RCC 7860 (cell line): ENCODE data around the gene EGR4.

Experiments used
- DNase-seq: peaks from one replicate; pipeline ENCODE4 v3.0.0-alpha.2; 2015; ENCODE audit warnings: low spot score
- FAIRE-seq: peaks from 2 replicates; lab custom pipeline; 2012; peaks lifted over from hg19 to GRCh38; lab: Jason Lieb, UNC

Gene EGR4

DNA sequence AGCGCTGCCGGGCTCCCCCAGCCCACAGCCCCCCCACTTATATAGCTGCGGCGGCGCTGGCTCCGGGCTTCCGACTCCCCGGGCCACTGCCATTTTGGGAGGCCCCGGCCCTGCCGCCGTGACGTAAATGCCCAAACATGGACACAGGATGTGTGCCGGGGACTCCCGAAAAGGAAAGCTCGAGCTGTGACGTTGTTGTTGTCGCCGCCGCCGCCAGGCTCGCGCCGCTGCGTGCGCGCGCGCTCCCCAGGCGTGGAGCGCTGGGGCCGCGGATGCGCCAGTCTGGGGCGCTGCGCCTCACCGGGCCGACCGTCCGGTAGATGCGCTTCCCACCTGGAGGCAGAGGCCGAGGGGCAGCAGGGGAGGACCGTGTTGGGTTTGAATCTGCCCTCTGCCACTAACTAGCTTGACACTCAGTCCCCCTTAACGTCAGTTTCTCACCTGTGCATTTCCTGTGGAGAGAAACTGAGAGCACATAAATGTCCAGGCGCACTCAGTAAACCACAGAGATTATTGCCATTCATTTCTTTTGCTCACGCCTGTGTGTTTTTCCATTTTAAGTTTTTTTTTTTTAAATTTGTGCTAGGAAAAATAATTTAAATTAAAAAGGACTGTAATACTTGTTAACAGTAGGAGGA lies at the start of gene EGR4:
Gene EGR4, minus strand, starts transcription at position 15 of the 638 bp plus-strand sequence. CDS start 231 bp downstream, outside the sequence.
- FAIRE-seq (no peak), DNase-seq (no peak)

DNA sequence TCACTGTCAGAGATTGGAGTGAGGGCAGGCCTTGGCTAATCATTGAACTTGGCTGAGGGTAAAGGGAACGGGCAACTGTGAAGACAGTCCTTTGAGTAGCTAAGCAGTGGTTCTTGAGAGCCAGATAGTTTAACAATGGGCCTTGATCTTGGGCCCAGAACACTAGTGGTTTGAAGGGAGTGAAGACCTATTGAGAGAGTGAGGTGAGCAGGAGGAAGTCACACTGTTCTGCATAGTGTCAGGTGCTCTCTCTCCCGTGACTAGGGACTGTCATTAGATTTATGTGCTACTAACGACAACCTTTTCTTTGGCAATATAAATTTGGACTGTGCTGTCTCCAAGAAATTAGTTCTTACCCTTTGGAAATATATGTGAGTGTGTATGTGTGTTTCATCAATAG lies 47.7 kb upstream of the EGR4 start:
- FAIRE-seq = no peak
- DNase-seq = no peak

DNA sequence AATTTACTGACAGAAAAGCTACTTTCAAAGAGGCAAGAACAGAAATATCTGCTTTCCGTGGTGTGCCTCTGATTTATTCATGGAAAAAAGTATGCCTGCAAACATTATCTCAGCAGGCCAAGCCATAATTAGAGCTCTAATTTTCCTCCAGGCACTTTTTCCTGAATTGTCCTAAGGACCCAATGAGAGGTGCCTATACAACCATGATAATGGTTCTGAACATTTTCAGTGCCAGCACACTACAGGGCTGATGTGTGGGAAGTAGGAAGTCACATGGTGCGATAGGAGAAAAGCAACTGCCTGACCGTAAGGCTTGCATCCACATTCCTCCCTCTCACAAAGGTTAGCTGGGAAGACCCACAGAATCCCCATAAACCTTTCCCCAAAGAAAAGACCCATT lies 45.9 kb upstream of the EGR4 start:
- DNase-seq = no peak
- FAIRE-seq = no peak

DNA sequence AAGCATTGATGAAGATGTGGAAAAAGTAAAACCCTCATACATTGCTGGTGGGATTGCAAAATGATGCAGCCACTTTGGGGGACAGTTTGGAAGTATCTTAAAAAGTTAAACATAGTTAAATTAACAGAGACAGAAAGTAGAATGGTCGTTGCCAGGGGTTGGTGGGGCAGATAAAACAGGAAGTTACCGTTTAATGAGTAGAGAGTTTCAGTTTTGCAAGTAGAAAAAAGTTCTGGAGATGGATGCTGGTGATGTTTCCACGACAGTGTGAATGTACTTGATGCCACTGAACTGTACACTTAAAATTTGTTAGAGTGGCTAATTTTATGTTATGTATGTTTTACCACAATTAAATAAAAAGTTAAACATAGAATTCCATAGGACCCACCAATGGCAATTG lies 44.5 kb upstream of the EGR4 start:
- DNase-seq = no peak
- FAIRE-seq = no peak

DNA sequence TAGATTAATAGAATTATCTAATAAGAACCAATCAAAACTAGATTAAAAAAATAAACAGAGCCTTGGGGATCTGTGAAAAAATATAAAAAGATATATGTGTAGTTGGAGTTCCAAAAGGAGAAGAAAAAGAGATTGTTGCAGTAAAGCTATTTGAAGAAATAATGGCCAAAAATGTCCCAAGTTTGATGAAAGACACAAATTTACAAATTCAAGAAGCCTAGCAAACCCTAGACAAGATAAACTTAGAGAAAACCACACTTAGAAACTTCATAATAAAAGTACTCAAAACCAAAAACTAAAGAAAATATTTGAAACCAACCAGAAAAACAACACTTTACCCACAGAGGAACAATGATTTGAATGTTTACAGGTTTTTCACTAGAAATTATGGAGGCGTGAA lies 41.3 kb upstream of the EGR4 start:
- no peak for FAIRE-seq
- DNase-seq = no peak

DNA sequence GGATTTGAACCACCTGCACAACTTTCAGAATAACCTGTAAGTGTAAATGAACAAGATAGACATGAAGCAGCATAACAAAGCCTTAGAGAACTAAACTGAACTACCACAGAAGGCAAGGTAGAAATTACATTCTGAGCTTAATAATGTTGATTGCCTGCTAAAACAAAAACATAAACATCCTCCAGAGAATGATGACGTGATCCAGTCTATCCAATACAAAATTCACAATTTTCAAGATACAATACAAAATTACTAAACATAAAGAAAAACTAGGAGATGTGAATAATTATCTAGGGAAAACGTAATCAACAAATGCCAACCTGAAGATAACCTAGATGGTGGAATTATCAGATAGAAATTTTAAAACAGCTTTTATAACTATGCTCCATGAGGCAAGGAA lies 40.7 kb upstream of the EGR4 start:
- DNase-seq = no peak
- FAIRE-seq = no peak

DNA sequence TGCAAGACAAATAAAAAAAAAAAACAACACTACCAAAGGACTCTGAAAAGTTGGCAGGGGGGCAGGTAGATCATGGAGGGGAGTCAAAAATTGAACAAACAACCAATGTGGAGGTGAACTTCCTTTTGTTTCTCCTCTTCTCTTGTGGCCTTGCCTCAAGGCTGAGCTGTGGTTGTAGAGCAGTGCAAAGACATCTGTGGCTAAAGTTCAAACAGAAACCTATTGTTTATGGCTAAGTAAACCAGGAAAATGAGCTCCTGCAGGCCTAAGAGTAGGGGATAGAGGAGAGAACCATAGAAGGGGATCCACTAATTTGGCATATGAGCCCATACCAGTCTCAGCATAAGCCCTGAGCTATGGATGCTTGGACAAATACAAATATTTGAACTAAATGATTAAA lies 40.2 kb upstream of the EGR4 start:
- FAIRE-seq (no peak), DNase-seq (no peak)

DNA sequence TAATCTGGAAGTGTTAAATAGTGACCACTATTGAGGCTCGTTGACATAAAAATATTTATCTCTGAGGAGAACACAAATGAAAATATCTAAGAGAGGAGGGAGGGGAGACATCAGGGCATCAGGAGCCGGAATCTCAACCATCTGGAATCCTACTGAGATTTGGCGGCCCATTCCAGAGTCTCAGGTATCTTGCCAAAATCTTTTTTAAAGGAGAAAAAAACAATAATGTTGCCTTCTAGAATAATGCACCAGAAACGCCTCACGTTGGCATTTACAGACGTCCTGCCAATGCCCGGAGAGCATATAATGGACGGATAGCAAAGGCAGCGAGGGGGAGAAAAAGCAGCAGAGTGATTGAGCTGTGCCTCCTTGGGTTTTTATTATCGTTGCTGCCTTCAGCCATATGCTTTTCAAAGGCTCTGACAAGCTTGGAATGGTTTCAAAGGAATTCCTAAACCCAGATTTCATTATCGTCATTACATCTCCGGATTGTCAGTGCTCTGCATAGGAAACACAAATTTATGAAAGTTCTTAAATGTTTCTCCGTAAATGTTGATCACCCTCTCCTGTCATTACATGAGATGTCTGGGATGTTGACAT lies 30.9 kb upstream of the EGR4 start:
- DNase-seq = no peak
- no peak for FAIRE-seq

DNA sequence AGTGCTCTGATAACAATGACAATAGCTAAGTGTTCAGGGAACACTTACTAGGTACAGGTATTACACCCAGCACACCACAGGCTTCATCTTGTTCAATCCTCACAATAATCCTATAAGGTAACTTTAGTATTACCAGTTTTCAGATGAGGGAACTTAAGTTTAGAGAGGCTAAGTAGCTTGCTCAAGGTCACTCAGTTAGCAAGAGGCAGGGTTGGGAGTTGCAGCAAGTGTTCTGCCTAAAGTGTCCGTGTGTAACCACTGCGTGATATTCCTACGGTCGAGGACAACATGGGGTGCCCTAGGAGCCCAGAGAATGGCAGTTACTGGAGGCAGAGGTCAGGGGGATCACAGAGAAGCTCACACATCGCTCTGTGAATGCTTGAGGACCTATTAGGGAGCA lies 30.2 kb upstream of the EGR4 start:
- no peak for FAIRE-seq
- DNase-seq = no peak

DNA sequence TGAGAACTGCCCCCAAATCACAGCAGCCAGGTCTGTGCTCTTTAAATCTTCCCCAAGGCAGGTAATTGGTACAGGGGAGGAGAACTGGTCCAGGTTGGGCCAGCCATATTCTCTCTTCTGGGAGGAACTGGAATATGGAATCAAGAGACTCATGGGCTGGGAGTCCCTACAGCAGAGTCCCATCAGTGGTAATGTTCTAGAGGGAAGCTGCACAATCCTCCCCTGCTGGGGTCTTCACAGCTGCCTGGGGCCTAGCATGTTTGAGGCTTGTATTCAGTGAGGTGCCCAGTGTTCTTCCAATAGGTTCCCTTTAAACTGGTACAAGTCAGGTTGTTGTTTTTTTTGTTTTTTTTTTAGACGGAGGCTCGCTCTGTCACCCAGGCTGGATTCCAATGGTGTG lies 21.1 kb upstream of the EGR4 start:
- FAIRE-seq (no peak), DNase-seq (no peak)

DNA sequence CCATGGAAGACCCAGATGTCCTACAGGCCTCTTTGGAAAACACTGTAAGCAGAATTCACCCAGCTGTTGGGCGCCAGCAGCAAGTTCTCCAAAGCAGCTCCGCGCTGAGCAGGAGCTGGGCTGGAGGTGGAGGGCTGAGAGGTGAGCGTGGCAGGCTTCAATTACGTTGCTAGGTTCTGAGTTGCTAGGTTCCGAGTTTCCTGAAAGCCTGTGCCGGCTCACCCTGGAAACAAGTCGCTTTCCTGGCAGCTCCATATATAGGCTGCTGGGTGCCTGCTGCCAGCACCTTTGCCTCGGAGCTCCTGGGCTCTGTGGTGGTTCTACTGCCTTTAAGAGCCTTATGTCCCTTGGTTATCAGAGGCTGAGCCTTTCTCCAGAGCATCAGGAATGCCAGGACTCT lies 14.4 kb upstream of the EGR4 start:
- no peak for FAIRE-seq

DNA sequence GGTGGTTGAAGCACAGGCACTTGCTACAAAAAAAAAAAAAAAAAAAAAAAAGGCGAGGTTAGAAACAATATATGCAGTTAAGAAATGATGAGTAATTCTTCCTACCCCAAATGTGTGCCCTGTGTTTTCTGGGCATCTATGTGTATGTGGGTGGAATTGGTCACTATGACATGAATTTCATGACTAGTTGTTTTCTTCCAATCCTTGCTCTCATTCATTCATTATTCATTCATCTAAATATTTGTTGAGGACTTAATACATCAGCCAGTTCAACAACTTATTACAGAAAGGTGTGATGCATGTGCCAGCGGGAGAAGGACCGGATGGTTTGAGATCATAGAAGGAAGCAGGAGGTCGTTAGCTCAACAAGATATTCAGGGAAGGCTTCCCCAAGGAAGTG lies 8.3 kb upstream of the EGR4 start:
- FAIRE-seq (no peak), DNase-seq (no peak)

More for the DNA sequence above, 14.4 kb upstream of the EGR4 start:
- no peak for DNase-seq

DNA sequence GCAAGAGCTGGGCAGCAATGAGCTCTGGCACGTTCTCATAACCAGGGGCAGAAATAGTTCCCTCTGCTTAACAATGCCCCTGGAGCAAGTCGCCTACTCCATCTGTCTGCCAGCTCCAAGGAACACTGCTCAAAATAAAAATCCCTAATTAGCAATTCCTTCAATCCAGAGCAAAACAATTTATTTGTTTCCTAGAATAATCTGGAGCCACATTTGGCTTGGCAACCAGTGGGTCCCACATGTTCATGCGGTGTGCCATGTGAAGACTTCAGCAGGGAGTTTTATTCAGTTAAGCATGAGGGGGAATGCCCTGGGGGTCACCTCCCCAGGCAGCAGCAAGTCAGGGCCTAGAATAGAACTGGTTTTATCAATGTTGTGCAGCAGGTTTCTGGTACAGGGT lies 7.6 kb upstream of the EGR4 start:
- no peak for DNase-seq
- FAIRE-seq = no peak

DNA sequence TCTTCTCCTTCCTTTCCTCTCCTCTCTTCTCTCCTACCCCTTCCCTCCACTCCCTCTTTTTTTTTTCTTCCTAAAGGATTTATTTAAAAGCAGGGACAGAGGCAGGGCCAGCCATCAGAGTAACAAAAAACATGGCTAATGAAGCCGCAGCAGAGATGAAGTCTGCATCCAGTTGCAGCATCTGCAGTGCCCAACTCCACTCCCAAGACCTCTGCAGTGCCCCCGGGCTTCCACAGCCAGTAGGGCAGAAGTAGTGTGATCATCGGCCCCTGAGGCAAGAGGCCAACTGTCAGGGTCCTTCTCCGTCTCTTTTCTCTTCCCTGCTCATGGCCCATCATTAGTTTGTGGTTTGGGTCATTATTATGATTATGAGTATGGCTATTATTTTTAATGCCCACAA lies 4.2 kb upstream of the EGR4 start:
- DNase-seq (no peak), FAIRE-seq (no peak)

DNA sequence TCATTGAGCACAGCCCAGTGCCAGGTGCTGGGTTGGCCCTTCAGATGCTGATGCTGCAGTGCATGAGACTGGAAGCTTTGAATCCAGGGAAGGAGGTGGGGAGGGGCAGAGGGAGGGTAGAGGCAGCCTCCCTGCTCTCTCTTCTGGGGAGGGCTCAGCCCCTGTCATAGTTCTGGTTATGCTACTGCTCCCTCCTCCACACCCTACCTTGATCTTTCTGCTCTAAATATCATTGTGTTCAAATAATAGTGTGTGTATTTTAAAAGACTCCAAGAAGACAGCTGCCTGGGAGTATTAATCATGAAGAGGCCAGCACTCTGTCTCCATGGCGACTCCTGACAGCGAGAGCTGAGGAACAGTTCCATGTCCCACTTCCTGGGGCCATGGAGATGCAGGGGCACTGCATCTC lies 3.8 kb upstream of the EGR4 start:
- FAIRE-seq = no peak
- peak; percentile 27 for DNase-seq

DNA sequence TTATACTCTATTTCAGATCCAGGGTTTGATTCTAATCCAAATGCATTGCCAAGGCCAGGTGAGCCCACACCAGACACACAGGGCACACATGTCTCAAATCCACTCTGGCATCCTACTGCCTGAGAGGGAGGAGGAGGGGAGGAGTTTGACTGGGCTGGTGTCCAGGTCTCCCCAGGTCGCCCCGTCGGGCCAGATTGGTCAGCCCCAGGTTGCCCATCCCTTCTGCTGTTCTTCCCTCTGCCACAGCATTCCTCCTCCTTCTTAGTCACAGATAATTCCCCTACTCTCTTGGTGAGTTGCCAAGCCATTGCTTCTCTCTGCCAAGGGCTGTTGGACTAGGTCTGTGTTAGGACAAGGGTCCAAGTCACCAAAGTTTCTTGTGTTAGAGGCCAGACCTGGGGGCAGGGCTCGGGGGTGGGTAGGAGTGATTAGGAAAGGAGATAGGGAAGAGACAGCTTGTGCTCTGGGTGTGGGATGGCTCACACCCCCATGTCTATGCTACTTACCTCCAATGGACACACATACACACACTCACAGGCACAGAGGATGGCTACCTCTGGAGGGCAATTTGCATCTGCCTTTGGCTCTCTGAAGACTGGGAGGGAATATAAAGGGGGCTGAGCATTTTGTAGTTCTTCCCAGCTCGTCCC lies 2.5 kb upstream of the EGR4 start:
- DNase-seq (peak; percentile 84), FAIRE-seq (peak; percentile 77)

DNA sequence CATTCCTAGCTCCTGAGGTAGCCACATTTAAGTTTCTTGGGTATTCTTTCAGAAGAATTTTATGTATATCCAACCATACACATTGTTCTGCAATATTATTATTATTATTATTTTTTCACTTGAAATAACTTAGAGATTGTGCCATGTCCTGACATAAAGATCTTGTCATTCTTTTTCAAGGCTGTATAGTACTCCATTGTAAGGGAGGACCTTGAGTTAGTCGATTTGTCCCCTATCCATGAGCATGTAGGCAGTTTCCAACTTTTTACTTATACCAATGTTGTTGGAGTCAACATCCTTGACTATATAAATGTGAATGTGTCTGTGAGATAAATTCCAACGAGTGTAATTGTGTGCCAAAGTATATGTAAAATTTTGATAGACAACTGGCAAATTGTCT lies 891 bp upstream of the EGR4 start:
- FAIRE-seq (no peak), DNase-seq (no peak)

DNA sequence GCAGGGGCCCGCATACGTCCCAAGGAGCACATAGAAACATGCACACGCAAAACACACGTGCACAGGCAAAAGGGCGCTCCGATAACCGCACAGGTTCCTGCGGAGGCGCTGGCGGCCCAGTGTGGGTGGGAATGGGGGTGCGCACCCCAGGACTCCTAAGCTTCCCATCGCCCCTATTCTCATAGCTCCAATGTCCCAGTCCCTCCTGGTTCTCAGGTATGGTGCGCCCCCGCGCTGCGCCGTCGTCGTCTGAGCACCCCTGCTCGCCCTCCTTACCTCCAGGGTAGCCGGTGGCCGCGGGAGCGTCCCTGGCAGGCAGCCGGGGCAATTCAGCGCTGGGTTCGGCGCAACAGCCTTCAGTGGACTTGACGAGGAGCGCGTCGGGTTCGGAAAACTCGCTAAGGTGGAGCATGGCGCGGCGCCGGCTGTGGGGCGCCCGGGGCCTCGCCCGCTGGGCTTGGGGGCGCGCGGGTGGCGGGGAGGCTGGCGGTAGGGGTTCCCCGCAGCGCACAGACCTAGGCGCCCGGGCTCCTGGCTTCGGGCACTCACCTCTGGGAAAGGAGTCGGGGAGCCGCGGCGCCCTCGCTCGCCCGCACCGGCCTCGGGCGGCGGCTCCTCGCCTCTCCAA lies 328 bp downstream of the EGR4 start:
- FAIRE-seq (no peak), DNase-seq (no peak)

DNA sequence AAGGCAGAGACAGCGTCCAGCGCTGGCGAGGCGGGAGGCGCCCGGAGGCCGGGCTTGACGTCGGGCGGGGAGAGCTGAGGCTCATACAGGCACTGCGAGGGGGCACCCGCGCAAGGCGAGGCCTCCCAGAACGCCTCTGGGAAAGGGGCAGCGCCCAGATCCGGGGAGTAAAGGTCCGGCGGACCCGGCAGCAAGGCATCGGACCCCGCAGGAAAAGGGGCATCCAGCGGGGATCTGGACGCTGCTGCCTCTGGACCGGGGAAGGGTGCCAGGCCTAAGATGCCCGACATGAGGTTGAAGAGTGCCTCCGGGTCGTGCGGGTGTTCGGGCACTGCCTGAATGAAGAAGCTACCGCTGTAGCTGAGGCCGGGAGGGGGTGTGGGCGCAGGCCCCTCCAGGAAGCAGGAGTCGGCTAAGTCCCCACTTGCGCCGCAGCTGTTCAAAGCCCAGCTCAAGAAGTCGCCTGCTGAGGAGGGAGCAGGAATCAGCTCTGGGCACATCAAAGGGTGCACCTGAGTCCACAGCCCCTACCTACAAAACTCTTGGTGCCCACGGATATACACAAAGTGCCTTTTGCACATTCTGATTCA lies 937 bp downstream of the EGR4 start:
- FAIRE-seq = no peak
- no peak for DNase-seq

DNA sequence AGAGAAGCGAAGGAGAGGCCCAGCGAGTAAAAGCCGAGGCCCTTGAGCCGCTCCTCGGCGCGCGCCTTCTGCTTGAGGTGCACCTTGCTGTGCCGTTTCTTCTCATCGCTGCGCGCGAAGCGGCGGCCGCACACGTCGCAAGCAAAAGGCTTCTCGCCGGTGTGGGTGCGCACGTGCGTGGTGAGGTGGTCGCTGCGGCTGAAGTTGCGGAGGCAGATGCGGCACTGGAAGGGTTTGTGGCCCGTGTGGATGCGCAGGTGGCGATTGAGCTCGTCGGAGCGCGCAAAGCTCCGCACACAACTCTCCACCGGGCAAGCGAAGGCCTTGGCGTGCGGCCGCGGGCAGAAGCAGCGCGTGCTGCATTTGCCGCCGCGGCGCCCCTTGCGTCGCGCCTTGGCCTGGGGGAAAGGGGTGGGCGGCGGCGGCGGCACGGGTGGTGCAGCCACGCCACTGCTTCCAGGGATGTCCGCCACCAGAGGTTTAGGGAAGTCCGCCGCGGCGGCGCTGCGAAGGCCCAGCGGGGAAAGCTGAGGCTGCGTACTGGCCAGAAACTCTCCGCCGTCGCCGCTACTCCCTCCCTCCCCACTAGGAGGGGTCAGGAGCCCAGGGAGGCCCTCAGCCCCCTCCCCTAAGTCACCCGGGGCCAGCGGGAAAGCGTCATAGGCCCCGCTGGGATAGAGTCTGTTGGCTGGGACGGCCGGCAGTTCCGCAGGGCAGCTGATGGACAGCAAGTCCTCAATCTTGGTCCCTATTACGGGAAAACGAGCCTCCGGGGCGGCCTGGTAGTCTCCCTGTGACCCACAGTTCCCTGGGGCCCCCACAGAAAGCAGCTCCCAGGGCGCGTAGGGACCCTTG lies 1.7 kb downstream of the EGR4 start:
- no peak for DNase-seq

DNA sequence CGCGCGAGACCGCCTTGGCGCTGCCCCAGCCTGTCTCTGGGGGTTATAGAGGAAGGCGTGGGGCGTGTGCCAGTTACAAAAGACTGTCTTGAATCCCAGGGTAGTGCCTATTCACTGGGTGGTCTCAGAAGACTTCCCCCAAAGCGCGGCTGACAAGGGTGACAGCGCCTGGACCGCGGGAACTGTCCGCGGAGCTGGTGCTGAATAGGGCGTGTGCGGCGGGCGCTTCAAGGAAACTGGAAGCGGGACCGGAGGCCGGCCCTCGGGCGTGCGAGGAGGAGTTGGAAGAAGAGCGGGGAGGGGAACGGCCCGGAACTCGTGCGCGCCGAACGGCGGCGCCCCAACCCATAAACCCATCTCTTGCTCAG lies 2.3 kb downstream of the EGR4 start:
- FAIRE-seq (no peak), DNase-seq (no peak)

More for the DNA sequence above, 1.7 kb downstream of the EGR4 start:
- no peak for FAIRE-seq
